CD4-positive, alpha-beta T cell treated with Interleukin-2 at 100 ng/mL for 4 hours (primary cell): ENCODE data around the gene IGFBP4.

Experiments
- DNase-seq: peaks from one replicate; pipeline ENCODE4 v3.0.0-alpha.2; 2020; ENCODE audit warnings: low spot score

The IGFBP4 gene

DNA sequence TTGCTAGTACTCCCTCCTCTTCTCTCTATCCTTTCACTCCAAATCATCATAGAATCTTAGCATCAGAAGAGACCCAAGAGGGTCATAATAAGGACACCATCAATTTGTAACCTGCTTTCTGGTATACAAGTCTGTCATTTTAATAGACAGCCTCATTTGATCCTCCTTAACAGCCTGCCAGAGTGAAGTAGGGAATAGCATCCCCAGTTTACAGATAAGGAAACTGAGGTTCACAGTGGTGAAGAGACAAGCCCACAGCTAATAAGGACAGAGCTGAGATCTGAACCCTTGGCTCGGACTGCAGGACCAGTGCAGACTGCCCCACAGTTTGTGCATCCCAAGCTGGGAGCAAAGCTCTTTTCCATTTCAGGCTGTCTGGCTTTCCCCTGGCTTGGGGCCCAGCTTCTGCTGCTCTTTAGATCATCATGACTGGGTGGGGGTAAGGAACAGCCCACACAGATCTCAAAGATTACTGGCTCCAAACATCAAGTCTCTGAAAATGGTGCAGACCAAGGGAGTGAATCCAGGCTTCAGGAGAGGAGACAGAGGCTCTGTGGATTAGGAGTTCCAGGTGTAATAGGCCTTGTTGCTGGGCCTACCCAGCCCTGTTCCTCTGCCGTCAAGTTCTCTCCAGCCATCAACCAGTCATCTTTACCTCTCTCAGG, 10.3 kb upstream of the IGFBP4 start:
- no peak for DNase-seq

DNA sequence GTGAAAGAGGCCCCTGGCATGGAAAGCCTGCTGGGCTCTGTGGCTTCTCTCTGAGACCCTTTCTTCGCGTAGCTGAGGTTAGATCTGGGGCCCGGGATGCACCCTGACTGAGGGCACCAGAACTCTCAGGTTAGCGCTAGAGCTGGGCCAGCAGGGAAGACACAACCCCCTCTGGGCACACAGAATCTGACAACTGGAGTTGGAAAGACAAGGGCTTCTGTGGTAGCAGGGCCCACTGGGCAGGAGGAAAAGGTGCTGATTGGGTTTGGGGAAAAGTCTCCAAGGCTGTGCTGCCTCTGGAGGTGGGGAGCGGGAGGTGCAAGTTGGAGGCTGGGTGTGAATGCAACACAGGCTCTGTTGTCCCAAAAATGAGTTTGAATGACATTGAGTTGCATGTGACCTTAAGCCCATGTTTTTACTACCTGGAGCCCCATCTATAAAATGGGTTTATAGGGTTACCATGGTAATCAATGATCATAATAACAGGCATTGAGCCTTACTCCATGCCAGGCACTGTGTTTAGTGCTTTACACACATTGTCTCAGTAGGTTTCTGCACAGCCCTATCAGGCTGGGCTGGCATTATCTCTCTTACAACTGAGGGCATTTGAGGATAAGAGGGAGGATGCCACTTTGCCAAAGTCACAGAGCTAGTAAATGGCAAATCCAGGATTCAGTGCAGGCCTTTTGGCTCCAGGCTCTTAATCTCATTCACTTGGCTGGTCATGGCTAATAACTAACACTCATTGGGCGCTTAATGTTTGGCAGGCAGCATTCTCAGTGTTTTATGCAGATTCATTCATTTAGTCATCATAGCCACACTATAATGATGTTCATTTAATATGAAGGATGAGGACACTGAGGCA, 9.5 kb upstream of the IGFBP4 start:
- peak; percentile 17 for DNase-seq

DNA sequence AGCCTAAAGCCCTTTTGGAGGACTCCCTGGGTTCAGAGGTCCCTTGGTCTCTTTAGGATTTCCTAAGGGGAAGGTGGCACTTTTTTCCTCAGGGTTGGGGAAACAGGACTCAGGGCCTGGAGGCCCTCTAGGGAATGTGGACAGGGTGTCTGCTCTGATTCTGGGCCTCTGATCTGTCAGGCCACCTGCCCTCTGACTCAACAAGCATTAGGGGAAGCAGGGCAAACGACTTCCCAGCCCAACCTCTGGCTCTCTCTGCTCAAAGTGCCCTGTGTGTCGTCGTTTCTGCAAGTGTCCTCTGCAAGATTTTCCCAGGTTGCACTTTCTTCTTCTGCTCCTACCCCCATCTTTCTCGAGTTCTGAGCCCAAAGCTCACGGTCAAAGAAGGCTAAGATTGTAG, 6.6 kb upstream of the IGFBP4 start:
- no peak for DNase-seq

DNA sequence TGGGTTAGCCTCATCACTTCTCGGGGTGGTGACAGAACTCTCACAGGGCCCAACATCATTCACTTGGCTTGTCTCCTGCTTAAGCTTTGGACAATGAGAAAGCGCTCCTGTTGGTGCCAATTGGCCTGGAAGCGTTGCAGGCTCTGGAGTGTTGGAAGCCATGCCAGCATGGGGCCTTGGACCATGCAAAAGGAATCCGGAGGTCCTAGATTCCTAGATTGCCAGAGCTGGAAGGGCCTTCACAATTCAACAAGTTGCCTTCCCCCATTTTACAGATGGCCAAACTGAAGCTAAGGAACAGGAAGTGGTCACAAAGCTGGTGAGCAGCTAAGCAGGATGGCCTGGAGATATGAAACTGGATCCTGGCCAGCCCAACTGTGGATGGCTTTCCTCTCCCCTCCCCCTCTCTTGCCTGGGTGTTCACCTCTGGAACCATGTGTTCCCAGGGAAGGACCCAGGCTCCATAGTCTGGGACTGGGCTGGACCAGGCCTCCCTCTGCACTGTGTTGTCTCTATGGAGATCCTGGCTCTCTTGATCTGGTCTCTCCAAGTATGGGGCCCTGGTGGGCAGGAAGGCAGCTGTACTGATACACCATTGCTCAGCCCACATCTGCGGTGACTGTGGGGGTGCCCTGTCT, 6.0 kb upstream of the IGFBP4 start:
- DNase-seq: no peak

DNA sequence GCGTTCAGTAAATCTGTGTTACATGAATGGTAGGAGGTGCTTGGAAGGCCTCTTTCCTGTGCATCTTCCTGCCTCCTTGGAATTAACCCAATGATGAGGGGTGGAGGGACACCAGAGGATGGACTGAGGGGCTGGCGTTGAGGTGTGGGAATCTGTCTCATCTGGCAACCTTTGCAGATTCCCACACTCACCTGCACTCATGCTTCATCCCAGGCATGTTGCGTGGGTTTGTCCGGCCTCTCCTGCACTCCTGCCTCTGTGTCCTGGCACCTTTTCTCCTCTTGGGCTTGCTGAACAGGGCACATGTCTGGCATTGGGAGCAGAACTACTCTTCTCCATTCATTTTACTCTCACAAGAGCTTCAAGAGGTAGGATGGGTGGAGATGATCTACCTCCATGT, 3.1 kb upstream of the IGFBP4 start:
- DNase-seq: no peak

DNA sequence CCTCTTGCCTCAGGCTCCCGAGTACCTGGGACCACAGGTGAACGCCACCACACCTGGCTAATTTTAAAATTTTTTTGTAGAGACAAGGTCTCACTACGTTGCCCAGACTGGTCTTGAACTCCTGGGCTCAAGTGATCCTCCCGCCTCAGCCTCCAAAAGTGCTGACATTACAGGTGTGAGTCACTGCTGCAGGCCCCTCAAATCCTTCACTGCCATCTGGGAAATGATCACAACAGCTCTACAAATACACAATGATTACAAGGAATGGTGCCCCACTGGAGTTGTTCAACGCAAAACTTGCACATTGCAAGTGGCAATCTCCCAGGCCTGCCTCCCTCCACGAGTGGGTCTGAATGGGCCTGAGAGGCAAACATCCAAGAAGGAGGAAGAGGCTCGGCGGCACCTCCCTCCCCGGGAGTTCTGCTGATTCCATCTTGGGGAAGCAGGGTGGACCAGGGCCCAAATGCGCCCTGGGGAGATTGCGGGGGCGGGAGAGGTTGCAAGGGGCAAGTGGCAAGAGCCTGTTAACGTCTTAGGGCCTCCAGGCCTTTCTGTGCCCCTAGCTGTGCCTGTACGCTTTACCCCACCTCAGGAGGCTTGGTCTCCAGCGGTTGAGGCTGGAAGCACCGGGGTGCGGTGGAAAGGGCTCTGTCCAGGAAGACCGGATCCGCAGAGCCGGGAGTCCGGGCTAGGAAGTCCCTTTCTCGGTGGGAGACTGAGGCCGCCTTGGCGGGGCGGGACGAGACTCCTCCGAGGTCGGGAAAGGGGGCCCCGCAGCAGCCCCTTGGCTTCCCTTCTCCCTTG, 656 bp upstream of the IGFBP4 start:
- no peak for DNase-seq

DNA sequence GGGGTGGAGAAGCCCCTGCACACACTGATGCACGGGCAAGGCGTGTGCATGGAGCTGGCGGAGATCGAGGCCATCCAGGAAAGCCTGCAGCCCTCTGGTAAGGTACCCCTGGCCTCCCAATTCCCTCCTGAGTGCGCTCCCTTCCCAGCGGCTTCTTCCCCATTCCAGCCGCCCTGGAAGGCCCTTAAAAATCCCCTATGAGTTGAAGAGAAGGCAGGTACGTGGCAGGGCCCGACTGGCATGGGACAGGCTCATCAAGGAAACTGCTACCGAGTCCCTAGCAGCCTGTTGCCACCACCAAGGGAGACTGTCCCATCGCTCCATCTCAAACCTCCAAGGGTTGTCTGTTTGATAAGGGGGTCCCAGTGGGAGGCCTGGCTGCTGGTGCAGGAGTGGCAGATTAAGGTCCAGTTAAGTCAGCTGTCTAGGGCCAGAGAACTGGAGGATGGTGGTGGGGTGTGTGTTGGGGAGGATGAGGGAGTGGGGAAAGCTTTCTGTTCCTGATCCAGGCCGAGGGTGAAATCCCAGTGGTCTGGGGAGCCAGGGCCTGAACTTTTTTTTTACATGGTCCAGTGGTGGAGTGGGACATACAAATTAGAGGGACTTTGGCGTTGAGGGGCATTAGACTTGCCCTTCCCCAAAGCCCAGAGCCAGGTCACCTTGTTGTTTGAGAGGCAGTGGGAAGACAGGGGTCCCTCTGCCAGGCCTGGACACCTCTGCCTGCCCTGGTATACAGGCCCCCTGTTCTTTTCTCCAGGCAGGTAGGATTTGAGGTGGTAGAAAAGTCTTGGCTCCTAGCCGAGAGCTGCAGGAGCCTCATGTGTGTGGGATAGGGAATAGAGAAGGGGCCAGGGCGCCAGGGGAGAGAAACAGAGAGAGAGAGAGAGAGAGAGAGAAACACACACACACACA, 994 bp downstream of the IGFBP4 start:
- no peak for DNase-seq

DNA sequence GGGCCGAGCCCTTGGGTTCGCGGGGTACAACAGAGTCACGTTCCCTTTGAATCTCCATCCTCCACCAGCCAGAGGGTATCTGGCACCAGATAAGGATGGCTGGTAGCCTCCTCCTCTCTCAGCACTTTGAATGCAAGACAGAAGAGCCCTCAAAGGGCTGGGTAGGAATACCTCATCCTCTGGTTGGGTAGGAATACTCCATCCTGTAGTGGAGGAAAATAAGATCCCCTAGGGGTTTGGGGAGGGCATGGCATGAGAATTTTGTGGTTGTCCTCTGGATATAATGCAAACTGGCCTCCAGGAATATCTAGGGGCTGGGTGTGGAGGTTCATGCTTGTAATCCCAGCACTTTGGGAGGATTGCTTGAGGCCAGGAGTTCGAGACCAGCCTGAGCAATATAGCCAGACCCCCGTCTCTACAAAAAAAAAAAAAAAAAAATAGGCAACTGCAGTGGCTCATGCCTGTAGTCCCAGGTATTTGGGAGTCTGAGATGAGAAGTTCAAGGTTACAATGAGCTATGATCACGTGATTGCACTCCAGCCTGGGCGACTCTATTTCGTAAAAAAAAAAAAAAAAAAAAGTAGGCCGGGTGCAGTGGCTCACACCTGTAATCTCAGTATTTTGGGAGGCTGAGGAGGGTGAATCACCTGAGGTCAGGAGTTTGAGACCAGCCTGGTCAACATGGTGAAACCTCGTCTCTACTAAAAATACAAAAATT, 2.7 kb downstream of the IGFBP4 start:
- DNase-seq: no peak

DNA sequence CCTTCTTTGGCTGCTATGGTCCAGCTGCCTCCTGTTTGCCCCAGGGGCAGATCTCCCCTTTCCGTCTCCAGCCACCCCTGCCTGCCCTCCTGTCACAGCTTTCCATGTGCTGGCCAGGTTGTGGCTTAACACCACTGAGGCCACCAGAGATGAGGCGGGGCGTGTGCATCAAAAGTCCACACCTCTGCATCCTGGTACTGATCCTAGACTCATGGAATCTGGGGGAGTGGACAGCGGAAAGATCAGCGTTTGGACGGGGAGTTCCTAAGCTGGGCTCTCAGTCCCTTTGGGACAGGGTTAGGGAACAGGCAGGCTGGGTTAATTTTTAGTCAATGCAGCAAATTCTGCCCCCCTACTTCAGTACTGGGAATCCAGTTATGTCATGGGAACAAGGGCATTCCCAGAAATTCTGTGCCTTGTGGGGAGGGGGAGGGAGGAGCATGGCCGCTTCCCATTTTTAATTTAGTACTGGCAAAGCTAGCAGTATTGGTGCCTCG, 3.9 kb downstream of the IGFBP4 start:
- no peak for DNase-seq

DNA sequence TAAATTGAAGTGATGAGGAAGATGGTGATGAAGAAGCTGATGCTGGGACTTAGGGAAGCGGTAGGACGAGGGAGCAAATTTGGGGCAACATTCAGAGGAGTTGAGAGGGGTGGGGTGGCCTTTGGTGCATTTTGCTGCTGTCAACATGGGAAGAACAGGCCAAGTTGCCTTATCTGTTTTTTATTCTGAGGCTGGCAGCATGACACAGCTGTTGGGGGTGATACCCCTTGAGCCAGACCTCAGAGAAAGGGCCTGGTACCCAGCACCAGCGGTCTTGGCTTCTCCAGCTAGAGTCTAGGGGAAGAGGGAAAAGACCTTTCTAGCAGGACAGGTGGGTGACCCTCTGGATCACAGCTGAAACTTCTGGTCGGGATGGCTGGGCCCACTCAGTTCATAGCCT, 4.6 kb downstream of the IGFBP4 start:
- DNase-seq: no peak

DNA sequence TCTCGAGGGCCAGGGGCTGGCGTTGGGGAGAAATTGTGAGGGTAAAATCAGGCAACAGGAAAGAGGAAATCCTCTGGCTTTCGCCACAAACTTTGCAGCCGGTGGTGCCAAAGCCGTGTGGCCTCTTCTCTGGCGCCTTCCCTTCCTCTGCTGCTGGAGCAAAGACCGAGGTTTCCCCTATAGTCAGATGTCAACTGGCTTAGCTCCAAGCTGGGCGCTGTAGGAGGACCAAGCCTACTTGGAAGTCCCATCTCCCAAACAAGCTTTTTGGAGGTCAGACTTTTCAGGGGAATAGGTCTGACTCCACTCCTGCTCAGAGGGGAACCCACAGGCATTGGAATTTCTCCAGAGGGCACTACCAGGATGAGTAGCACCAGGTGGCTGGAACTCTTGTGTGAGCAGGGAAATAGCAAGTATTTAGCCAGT, 5.0 kb downstream of the IGFBP4 start:
- DNase-seq: no peak

DNA sequence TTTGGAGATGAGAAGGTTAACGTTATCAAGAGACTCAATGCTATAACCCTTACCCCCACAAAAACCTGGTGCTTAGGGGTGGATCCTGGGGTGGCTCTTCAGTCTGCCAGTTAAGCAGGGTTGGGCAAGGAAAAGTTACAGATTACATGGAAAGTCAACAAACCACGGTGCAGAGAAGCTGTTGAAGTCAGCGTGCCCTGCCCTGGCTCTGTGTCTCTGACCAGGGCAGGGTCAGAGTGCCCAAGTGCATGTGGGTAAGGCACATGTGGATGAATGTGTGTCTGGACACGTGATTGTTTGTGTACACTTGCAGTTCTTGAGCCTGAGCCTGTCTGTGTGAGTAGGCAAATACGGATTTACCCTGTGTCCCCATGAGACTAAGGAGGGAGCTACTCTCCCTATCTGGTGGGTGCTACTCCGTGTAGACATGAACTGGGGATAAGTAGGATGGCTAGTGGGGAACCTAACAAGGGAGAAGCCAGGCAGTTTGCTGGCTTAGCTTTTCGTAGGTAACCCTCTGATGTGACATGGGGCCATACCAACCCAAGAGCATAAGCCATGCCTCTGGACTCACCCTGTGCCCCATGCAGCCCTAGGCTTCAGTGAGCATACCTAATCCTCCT, 5.5 kb downstream of the IGFBP4 start:
- DNase-seq: no peak

DNA sequence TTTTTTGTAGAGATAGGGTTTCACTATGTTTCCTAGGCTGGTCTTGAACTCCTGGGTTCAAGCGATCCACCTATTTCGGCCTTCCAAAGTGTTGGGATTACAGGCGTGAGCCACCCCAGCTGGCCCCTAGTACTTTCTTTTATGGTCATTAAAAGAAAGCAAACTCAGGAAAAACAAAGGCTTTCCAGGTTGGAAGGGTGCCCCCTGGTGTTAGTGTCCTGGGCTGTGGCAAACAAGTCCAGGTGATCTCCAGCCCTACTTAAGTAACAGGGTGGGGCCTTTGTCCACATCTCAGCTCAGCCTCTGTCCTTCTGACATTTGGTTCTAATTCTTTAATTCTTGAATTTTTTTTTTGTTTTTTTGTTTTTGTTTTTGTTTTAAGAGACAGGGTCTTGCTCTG, 6.9 kb downstream of the IGFBP4 start:
- peak; percentile 43 for DNase-seq

DNA sequence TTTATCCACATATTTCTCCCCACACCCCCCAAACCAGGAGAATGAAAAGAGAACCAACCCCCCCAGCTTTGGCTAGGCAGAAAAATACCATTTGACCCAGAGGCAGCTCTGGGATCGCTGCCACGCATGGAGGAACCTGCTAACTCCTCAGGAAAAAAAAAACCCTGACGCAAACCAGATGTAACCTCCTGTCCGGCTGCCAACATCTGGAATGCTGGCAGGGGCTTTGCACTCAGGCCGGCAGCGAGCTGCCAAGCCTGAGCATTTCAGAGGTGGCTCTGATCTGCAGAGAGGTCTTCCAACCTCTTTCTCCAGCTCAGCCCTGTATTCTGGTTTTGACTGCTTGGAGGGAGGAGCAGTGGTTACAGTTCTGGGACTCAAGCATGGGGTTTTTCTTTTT, 8.2 kb downstream of the IGFBP4 start:
- DNase-seq: no peak

DNA sequence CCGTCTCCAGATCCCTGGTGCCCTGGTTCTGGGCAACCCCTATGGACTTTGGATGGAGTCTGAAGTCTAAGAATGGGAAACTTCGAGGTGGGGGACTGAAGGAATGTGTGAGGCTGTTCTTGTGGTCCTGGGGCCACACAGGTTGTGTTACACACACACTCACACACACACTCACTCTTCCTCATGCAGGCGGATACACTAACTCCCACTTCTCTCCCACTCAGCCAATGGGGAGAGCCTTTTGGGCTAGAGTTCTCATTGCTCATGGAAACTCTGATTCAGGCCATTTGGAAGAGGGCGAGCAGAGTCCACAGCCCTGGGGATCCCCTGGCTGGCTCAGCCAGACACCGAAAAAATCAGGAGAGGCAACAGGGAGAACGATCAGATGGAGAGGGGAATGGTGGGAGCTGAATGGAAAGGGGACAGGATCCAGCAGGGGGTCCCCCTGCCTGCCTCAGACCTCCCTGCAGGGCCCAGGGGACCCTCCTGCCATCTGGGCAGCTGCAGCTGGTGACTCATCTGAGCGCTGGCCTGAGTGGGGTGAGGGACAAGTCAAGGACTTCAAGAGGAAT, 9.1 kb downstream of the IGFBP4 start:
- no peak for DNase-seq

DNA sequence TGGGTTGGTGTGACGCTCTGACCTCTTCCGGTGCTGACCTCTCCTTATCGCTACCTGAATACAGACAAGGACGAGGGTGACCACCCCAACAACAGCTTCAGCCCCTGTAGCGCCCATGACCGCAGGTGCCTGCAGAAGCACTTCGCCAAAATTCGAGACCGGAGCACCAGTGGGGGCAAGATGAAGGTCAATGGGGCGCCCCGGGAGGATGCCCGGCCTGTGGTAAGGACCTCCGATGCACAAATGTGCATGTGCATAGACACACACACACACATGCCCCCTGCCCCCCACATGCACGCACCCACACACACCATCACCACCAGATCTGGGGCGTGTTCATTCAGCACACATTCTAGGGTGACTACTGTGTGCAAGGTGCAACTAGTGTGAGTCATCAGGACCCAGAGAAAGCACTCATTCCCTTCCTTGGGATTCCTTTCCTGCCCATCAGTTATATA, 9.7 kb downstream of the IGFBP4 start:
- no peak for DNase-seq

DNA sequence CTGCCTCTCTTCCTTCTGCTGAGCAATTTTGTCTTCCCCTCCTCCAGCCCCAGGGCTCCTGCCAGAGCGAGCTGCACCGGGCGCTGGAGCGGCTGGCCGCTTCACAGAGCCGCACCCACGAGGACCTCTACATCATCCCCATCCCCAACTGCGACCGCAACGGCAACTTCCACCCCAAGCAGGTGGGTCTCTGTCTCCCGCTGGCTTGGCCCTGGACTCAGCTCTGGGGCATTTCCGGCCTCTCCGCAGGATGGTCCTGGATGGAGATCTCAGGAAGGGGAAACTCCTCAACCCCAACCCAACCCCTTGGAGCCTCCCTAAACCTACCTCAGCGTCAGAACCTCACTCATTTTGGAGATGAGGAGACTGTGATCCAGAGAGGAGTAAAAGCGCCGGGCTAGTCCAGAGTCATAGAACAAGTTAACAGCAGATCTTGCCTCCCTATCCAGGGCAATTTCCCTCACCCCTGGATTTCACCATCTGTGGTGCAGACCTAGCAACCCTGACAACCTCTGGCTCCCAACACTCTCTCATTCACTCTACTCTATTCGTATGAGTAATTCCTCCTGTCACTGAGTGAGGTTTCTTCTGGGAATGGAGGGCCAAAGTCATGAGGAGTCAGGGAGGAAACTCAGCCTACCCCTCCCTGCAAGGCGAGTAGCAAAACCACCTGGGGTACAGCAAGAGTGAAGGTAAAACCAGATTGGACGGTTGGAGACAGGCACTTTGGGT, 10.8 kb downstream of the IGFBP4 start:
- no peak for DNase-seq

DNA sequence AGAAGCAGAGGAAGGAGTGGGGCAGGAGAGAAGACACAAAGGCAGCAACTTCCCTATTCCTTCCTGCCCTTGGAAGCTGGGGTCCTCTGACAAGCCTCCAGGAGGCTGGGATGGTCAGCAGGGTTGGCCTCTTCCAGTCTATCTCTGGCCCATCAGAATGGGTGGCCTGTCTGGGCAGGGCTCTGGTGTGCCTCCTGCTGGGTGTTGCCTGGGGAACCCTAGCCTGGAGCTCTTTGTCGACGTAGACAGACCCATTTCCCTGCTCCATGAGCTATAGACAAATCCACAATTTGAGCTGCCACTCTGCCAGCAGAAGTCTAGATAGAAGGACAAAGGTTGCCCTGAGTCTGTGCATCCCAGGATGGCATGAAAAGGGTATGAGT, 11.4 kb downstream of the IGFBP4 start:
- no peak for DNase-seq
